HG03442 (cell line): ENCODE data around the gene MYH7.

Experiments used
- ATAC-seq: cut with Tn5 transposase; IDR thresholded peaks from one replicate; pipeline ENCODE4 v1.9.1; 2021; ENCODE audit warnings: mild to moderate bottlenecking, moderate library complexity; ENCODE audit not compliant: unreplicated experiment

Gene MYH7

GRCh38 chr14:23449314-23449713, 13.9 kb upstream of the MYH7 start:
- ATAC-seq, result no peak

GRCh38 chr14:23447361-23448350, 12.2 kb upstream of the MYH7 start:
- no peak for ATAC-seq

GRCh38 chr14:23446291-23446851, 10.9 kb upstream of the MYH7 start:
- no peak for ATAC-seq

GRCh38 chr14:23445773-23446172, 10.3 kb upstream of the MYH7 start:
- ATAC-seq, result no peak

GRCh38 chr14:23444314-23444713, 8.9 kb upstream of the MYH7 start:
- no peak for ATAC-seq

- no peak for ATAC-seq
Observed at GRCh38 chr14:23443881-23444280, 8.4 kb upstream of the MYH7 start.

GRCh38 chr14:23443411-23443812, 8.0 kb upstream of the MYH7 start:
- ATAC-seq, result no peak

GRCh38 chr14:23442721-23443356, 7.4 kb upstream of the MYH7 start:
- no peak for ATAC-seq

- no peak for ATAC-seq
Observed at GRCh38 chr14:23441076-23441475, 5.6 kb upstream of the MYH7 start.

GRCh38 chr14:23439107-23439835, 3.8 kb upstream of the MYH7 start:
- no peak for ATAC-seq

- ATAC-seq, result no peak
Observed at GRCh38 chr14:23438101-23438971, 2.9 kb upstream of the MYH7 start.

GRCh38 chr14:23437133-23438100, 2.0 kb upstream of the MYH7 start:
- ATAC-seq, result no peak

- ATAC-seq, result no peak
Observed at GRCh38 chr14:23436327-23437132, 1.1 kb upstream of the MYH7 start.

- ATAC-seq, result no peak
Observed at GRCh38 chr14:23434488-23435222, 805 bp downstream of the MYH7 start.

- no peak for ATAC-seq
Observed at GRCh38 chr14:23433457-23433856, 2.0 kb downstream of the MYH7 start.

GRCh38 chr14:23432946-23433345, 2.5 kb downstream of the MYH7 start:
- ATAC-seq, result no peak

- ATAC-seq, result no peak
Observed at GRCh38 chr14:23432102-23432925, 3.1 kb downstream of the MYH7 start.
